Tibial nerve (tissue), 4 donors: ENCODE results near the gene CELF3. TPM values are rescaled to one million over a fixed set of nuclear protein-coding genes. Genes with fewer than 3 reads are reported as not detected.
A peak's percentile ranks its signal among the peaks of the same experiment; 100 is the strongest.
"Not testable (repeated sequence)": the region's sequence is repeated elsewhere in the genome, so short reads cannot be mapped to it uniquely, and the experiment has no call there.

Experiments used
- DNase-seq, 2 donors: peaks; one replicate each; pipeline ENCODE4 v3.0.0-alpha.2; 2019; ENCODE audit warnings: low spot score in 2 of 2
- H3K27ac ChIP-seq, 4 donors: fragments of 200-600 bp; sonication (generic) in 3 of 4; one replicate each; pipeline ENCODE4 v1.5.1; 2017 to 2019; ENCODE audit warnings: mild to moderate bottlenecking in 1 of 4
- H3K27me3 ChIP-seq, 2 donors: fragments of 200-600 bp; sonication (generic) in 1 of 2; one replicate each; pipeline versions ENCODE4 v1.5.1 to v1.6.0; 2017 to 2019
- H3K36me3 ChIP-seq, 3 donors: fragments of 200-600 bp; sonication (generic); one replicate each; pipeline ENCODE4 v1.5.1; 2018 to 2019
- H3K4me1 ChIP-seq, 4 donors: fragments of 200-600 bp; sonication (generic) in 3 of 4; one replicate each; pipeline ENCODE4 v1.5.1; 2017 to 2019
- H3K4me3 ChIP-seq, 4 donors: fragments of 200-600 bp; sonication (generic) in 3 of 4; one replicate each; pipeline ENCODE4 v1.5.1; 2017 to 2019; ENCODE audit warnings: mild to moderate bottlenecking in 1 of 4, moderate library complexity in 1 of 4
- H3K9me3 ChIP-seq, 4 donors: fragments of 200-600 bp; sonication (generic) in 3 of 4; one replicate each; pipeline ENCODE4 v1.5.1; 2017 to 2019
- CTCF ChIP-seq, 5 experiments: fragments of 200-600 bp in 3 of 5; fragments of 450-650 bp in 2 of 5; sonication (generic) in 3 of 5; IDR thresholded peaks; one replicate each; pipeline ENCODE4 v1.5.1; 2016 to 2019; ENCODE audit warnings: antibody characterized with exemption in 5 of 5, mild to moderate bottlenecking in 3 of 5, moderate library complexity in 2 of 5
- EP300 ChIP-seq, 2 donors: sonication (generic); formaldehyde crosslinking; IDR thresholded peaks; one replicate each; pipeline ENCODE4 v1.6.1; 2017; ENCODE audit warnings: antibody characterized with exemption in 2 of 2, mild to moderate bottlenecking in 1 of 2
- POLR2A ChIP-seq, 2 donors: fragments of 450-650 bp; IDR thresholded peaks; one replicate each; pipeline ENCODE4 v1.6.1; 2017; ENCODE audit warnings: antibody characterized with exemption in 2 of 2, mild to moderate bottlenecking in 2 of 2, moderate library complexity in 2 of 2
- WGBS, 2 donors: methylation state at CpG; one replicate each; pipeline ENCODE4 v1.1.5; 2018; 5-methylcytosine and 5-hydroxymethylcytosine counted together
- total RNA-seq, 4 donors: library from RNA; depleted of rRNA; stranded (reverse); fragments of >200 nt; gene quantifications; one replicate each; pipeline ENCODE4 v1.1.0, GENCODE V29; 2016

The CELF3 gene
- total RNA-seq, 4 donors from 2014 or later: not detected

GRCh38 chr1:151693057-151693651 is 23.4 kb downstream of the CELF3 start:
- no peak overlapping the region for H3K27ac ChIP-seq
- TF ChIP-seq EP300 (IDR thresholded peaks at IDR 0.05) (no peak), POLR2A (IDR thresholded peaks at IDR 0.05) (no peak), CTCF (IDR thresholded peaks at IDR 0.05) (peak in 4 of 5 experiments; percentile 17 to 23 (median 18))
- no peaks in the 10 kb centered on the region for H3K4me1 ChIP-seq
- H3K4me3 ChIP-seq: no peak overlapping the region
- WGBS, 2 donors: 64 to 69% methylated on average over 4 of the region's 4 CpGs
- no peak for DNase-seq
- H3K9me3 ChIP-seq: no peaks in the 10 kb centered on the region
- H3K27me3 ChIP-seq: no peaks in the 10 kb centered on the region
- H3K36me3 ChIP-seq: peaks cover 0 to 78% (median 11%) of the 10 kb centered on the region in 3 donors

- no peaks in the 10 kb centered on the region for H3K4me1 ChIP-seq
- H3K27ac ChIP-seq: no peak overlapping the region
- DNase-seq: no peak
- H3K36me3 ChIP-seq: peaks cover 0 to 78% (median 11%) of the 10 kb centered on the region in 3 donors
- no peaks in the 10 kb centered on the region for H3K27me3 ChIP-seq
- H3K4me3 ChIP-seq: no peak overlapping the region
- 85 to 86% methylated on average over 3 of the region's 3 CpGs for WGBS, 2 donors
- H3K9me3 ChIP-seq: no peaks in the 10 kb centered on the region
- TF ChIP-seq CTCF (IDR thresholded peaks at IDR 0.05): no peak
- TF ChIP-seq POLR2A (IDR thresholded peaks at IDR 0.05): no peak
- TF ChIP-seq EP300 (IDR thresholded peaks at IDR 0.05): no peak
Observed at GRCh38 chr1:151692226-151692625, 24.4 kb downstream of the CELF3 start.

GRCh38 chr1:151689494-151689893 is 27.1 kb downstream of the CELF3 start:
- TF ChIP-seq CTCF (IDR thresholded peaks at IDR 0.05): no peak
- TF ChIP-seq POLR2A (IDR thresholded peaks at IDR 0.05): no peak
- no peak for TF ChIP-seq EP300 (IDR thresholded peaks at IDR 0.05)
- no peaks in the 10 kb centered on the region for H3K4me1 ChIP-seq
- H3K4me3 ChIP-seq: no peak overlapping the region
- no peak overlapping the region for H3K27ac ChIP-seq
- no peaks in the 10 kb centered on the region for H3K9me3 ChIP-seq
- no peaks in the 10 kb centered on the region for H3K27me3 ChIP-seq
- peaks cover 0 to 74% (median 11%) of the 10 kb centered on the region in 3 donors for H3K36me3 ChIP-seq
- DNase-seq: no peak
- WGBS, 2 donors: 80 to 84% methylated on average over 4 of the region's 4 CpGs

GRCh38 chr1:151686561-151686960 is 30.0 kb downstream of the CELF3 start:
- Histone ChIP-seq H3K4me1 (no peaks in the 10 kb centered on the region), H3K27me3 (no peaks in the 10 kb centered on the region), H3K9me3 (no peaks in the 10 kb centered on the region), H3K27ac (no peak overlapping the region), H3K36me3 (peaks cover 0 to 70% (median 0%) of the 10 kb centered on the region in 3 donors), H3K4me3 (no peak overlapping the region)
- 69 to 72% methylated on average over 2 of the region's 2 CpGs for WGBS, 2 donors
- TF ChIP-seq EP300 (IDR thresholded peaks at IDR 0.05) (no peak), CTCF (IDR thresholded peaks at IDR 0.05) (no peak), POLR2A (IDR thresholded peaks at IDR 0.05) (no peak)
- DNase-seq: no peak

- Histone ChIP-seq H3K27ac (no peak overlapping the region), H3K36me3 (peaks cover 0 to 58% (median 0%) of the 10 kb centered on the region in 3 donors), H3K9me3 (no peaks in the 10 kb centered on the region), H3K4me3 (no peak overlapping the region), H3K4me1 (no peaks in the 10 kb centered on the region), H3K27me3 (no peaks in the 10 kb centered on the region)
- TF ChIP-seq CTCF (IDR thresholded peaks at IDR 0.05) (no peak), EP300 (IDR thresholded peaks at IDR 0.05) (no peak), POLR2A (IDR thresholded peaks at IDR 0.05) (no peak)
- 71 to 95% methylated on average over 2 of the region's 2 CpGs for WGBS, 2 donors
- no peak for DNase-seq
Observed at GRCh38 chr1:151684128-151684527, 32.5 kb downstream of the CELF3 start.

GRCh38 chr1:151682901-151683300 is 33.7 kb downstream of the CELF3 start:
- not testable (repeated sequence) for H3K4me1 ChIP-seq, H3K9me3 ChIP-seq, H3K27ac ChIP-seq, H3K4me3 ChIP-seq, DNase-seq, H3K27me3 ChIP-seq
- 89 to 96% methylated on average over 7 of the region's 7 CpGs for WGBS, 2 donors
- H3K36me3 ChIP-seq: peaks cover 0 to 61% (median 0%) of the 10 kb centered on the region in 3 donors
